ENCODE results near the gene SYNDIG1.

DNA sequence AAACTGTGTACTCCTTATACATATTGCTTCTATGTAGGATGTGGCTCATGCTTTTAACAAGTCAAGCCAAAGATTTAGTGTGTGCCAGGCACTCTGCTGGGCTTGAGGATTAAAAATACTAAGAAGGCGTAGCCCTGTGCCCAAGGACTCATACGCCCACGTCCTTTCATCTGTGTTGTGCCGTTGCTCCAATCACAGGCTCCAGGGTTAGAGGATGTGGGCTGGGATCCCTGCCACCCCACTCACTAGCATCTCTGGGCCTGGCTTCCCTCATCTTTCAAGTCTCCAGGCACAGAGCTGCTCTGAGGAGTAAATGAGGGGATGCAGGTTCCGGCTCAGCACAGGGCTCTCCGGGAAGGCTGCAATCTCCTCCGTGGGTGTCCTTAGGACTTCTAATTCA lies 214.2 kb downstream of the SYNDIG1 start:
- TF ChIP-seq, protein P1, sequence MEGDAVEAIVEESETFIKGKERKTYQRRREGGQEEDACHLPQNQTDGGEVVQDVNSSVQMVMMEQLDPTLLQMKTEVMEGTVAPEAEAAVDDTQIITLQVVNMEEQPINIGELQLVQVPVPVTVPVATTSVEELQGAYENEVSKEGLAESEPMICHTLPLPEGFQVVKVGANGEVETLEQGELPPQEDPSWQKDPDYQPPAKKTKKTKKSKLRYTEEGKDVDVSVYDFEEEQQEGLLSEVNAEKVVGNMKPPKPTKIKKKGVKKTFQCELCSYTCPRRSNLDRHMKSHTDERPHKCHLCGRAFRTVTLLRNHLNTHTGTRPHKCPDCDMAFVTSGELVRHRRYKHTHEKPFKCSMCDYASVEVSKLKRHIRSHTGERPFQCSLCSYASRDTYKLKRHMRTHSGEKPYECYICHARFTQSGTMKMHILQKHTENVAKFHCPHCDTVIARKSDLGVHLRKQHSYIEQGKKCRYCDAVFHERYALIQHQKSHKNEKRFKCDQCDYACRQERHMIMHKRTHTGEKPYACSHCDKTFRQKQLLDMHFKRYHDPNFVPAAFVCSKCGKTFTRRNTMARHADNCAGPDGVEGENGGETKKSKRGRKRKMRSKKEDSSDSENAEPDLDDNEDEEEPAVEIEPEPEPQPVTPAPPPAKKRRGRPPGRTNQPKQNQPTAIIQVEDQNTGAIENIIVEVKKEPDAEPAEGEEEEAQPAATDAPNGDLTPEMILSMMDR (IDR thresholded peaks at IDR 0.05 in 4 of 5, conservative IDR thresholded peaks at IDR 0.05 in 1 of 5): no peak
- TF ChIP-seq POLR2A (IDR thresholded peaks at IDR 0.05): no peak

All from gastrocnemius medialis (tissue), 4 donors.